HCT116 (cell line): Measurements from ENCODE around the gene SDCCAG8. TPM values are rescaled to one million over a fixed set of nuclear protein-coding genes. Genes with fewer than 3 reads are reported as not detected.

Experiments
- ATAC-seq: fragments of 200-7000 bp; cut with Tn5 transposase; 2 replicates; pipeline ENCODE4 v1.9.1; 2020; ENCODE audit warnings: mild to moderate bottlenecking, moderate library complexity
- BruUV-seq: library from RNA; stranded (reverse); fragments of 400-500 nt; replicated peaks from 2 replicates; lab custom pipeline; 2021; lab: Mats Ljungman, UMichigan
- CTCF ChIA-PET: fragments of 300-600 bp; sonication (Branson Sonifier 250); formaldehyde crosslinking; loops from one replicate; lab custom pipeline; 2021; ENCODE audit warnings: antibody characterized with exemption; lab: Charles Lee
- POLR2A ChIA-PET: fragments of 300-600, 350-600 bp; sonication (Branson Sonifier 250); formaldehyde crosslinking; loops from one replicate; lab custom pipeline; 2021; ENCODE audit warnings: antibody characterized with exemption; lab: Charles Lee
- RAD21 ChIA-PET, 2 experiments: fragments of 300-600 bp; sonication (Branson Sonifier 250); formaldehyde crosslinking; loops; one replicate each; lab custom pipeline; 2023; ENCODE audit warnings: low total read pairs in 2 of 2; ENCODE audit not compliant: uncharacterized antibody in 2 of 2, unreplicated experiment in 2 of 2, low non-redundant PET in 1 of 2; lab: Charles Lee
- DNase-seq: peaks from one replicate; pipeline ENCODE4 v3.0.0-alpha.2; 2010; ENCODE audit warnings: low read depth, low spot score
- H2AFZ ChIP-seq: fragments of 200-600 bp; shearing (Covaris generic), sonication (generic); 2 replicates; pipeline ENCODE4 v1.6.1; 2017; ENCODE audit warnings: low read depth, mixed run types, mixed read lengths, antibody characterized with exemption, low read length; ENCODE audit not compliant: poor library complexity, severe bottlenecking
- H3K27ac ChIP-seq: 2 replicates; pipeline ENCODE4 v1.5.1; 2012; ENCODE audit warnings: low read depth, low read length
- H3K27me3 ChIP-seq: fragments of 200-600 bp; sonication (generic); 2 replicates; pipeline ENCODE4 v1.6.1; 2016; ENCODE audit warnings: mixed run types, low read length, mixed read lengths; ENCODE audit not compliant: insufficient read depth
- H3K36me3 ChIP-seq, 2 experiments: fragments of 200-500 bp in 1 of 2; fragments of 200-600 bp in 1 of 2; sonication (Bioruptor generic) in 1 of 2; sonication (generic) in 1 of 2; 2 replicates each; pipeline versions ENCODE4 v1.5.1 to v1.6.1; 2014 to 2016; ENCODE audit warnings: low read length in 2 of 2, inconsistent platforms in 1 of 2, mixed read lengths in 1 of 2, mixed run types in 1 of 2; ENCODE audit not compliant: insufficient read depth in 2 of 2, control insufficient read depth in 1 of 2
- H3K4me1 ChIP-seq, 2 experiments: fragments of 200-600 bp in 1 of 2; sonication (generic) in 1 of 2; 2 replicates each; pipeline versions ENCODE4 v1.5.1 to v1.6.1; 2012 to 2017; ENCODE audit warnings: low read length in 2 of 2, inconsistent platforms in 1 of 2, mild to moderate bottlenecking in 1 of 2, mixed read lengths in 1 of 2, mixed run types in 1 of 2, moderate library complexity in 1 of 2; ENCODE audit not compliant: insufficient read depth in 2 of 2, control insufficient read depth in 1 of 2
- H3K4me2 ChIP-seq: fragments of 200-600 bp; sonication (generic); 2 replicates; pipeline ENCODE4 v1.6.1; 2017; ENCODE audit warnings: mixed run types, low read length, mixed read lengths
- H3K4me3 ChIP-seq, 2 experiments: fragments of 200-600 bp in 1 of 2; sonication (generic) in 1 of 2; replicated peaks in 1 of 2; 2 replicates each; pipeline ENCODE4 v1.5.1; 2011 to 2016; ENCODE audit warnings: low read length in 2 of 2, control low read depth in 1 of 2, low read depth in 1 of 2, mild to moderate bottlenecking in 1 of 2, mixed read lengths in 1 of 2, mixed run types in 1 of 2
- H3K79me2 ChIP-seq: fragments of 200-600 bp; sonication (generic); 2 replicates; pipeline ENCODE4 v1.6.1; 2017; ENCODE audit warnings: mild to moderate bottlenecking, mixed run types, low read length, moderate library complexity, mixed read lengths; ENCODE audit not compliant: insufficient read depth
- H3K9ac ChIP-seq: fragments of 200-600 bp; sonication (generic); 2 replicates; pipeline ENCODE4 v1.6.1; 2016; ENCODE audit warnings: low read length, mixed read lengths
- H3K9me2 ChIP-seq: fragments of 200-600 bp; sonication (generic), shearing (Covaris generic); 2 replicates; pipeline ENCODE4 v1.6.1; 2017; ENCODE audit warnings: mixed run types, mild to moderate bottlenecking, moderate library complexity; ENCODE audit not compliant: insufficient read depth
- H3K9me3 ChIP-seq, 2 experiments: fragments of 200-500 bp in 1 of 2; fragments of 200-600 bp in 1 of 2; sonication (Bioruptor generic) in 1 of 2; sonication (generic) in 1 of 2; 2 replicates each; pipeline ENCODE4 v1.6.1; 2014 to 2017; ENCODE audit warnings: low read length in 2 of 2, mixed read lengths in 2 of 2, inconsistent platforms in 1 of 2, low read depth in 1 of 2, mild to moderate bottlenecking in 1 of 2, mixed run types in 1 of 2, moderate library complexity in 1 of 2; ENCODE audit not compliant: control insufficient read depth in 1 of 2, insufficient read depth in 1 of 2
- H4K20me1 ChIP-seq: fragments of 200-600 bp; sonication (generic), shearing (Covaris generic); 2 replicates; pipeline ENCODE4 v1.6.1; 2017; ENCODE audit warnings: mixed run types, mild to moderate bottlenecking, moderate library complexity; ENCODE audit not compliant: insufficient read depth
- ELF1 ChIP-seq: IDR thresholded peaks from 2 replicates; pipeline ENCODE4 v1.6.1; 2012; ENCODE audit warnings: low read depth, borderline replicate concordance
- EZH2phosphoT487 ChIP-seq: fragments of 200-600 bp; IDR thresholded peaks from 2 replicates; pipeline ENCODE4 v1.6.1; 2018; ENCODE audit warnings: antibody characterized with exemption, borderline replicate concordance
- FOSL1 ChIP-seq: IDR thresholded peaks from 2 replicates; pipeline ENCODE4 v1.6.1; 2012; ENCODE audit warnings: low read depth
- POLR2A ChIP-seq: IDR thresholded peaks from 2 replicates; pipeline ENCODE4 v1.7.0; 2011; ENCODE audit warnings: borderline replicate concordance; ENCODE audit not compliant: insufficient read depth, insufficient read length; ENCODE audit errors: extremely low read depth
- RAD21 ChIP-seq: IDR thresholded peaks from 2 replicates; pipeline ENCODE4 v1.6.1; 2012; ENCODE audit warnings: low read depth, mild to moderate bottlenecking
- SP1 ChIP-seq: IDR thresholded peaks from 2 replicates; pipeline ENCODE4 v1.6.1; 2012; ENCODE audit warnings: low read depth
- ZFX ChIP-seq: fragments of 450-650 bp; IDR thresholded peaks from 2 replicates; pipeline ENCODE4 v1.6.1; 2017
- intact Hi-C: fragments of 100-400 bp; cut with micrococcal nuclease; formaldehyde crosslinking; loops from 2 replicates; pipeline ENCODE4 v1.10.0; 2022
- total RNA-seq: library from RNA; stranded (reverse); gene quantifications from one replicate; pipeline ENCODE4 v1.2.1, GENCODE V29; 2021; ENCODE audit not compliant: unreplicated experiment
- TF ChIP-seq, protein P1 (sequence below): IDR thresholded peaks from 2 replicates; pipeline ENCODE4 v1.6.1; 2011; ENCODE audit warnings: mild to moderate bottlenecking, low read length, moderate library complexity; ENCODE audit not compliant: insufficient replicate concordance; ENCODE audit errors: extremely low read depth
- TF ChIP-seq, protein P2 (sequence below), 3 experiments: fragments of 200-600 bp in 1 of 3; sonication (generic) in 1 of 3; IDR thresholded peaks in 2 of 3; conservative IDR thresholded peaks in 1 of 3; 2 replicates each; pipeline ENCODE4 v1.5.1; 2012 to 2017; ENCODE audit warnings: low read depth in 2 of 3, low read length in 2 of 3, antibody characterized with exemption in 1 of 3, borderline replicate concordance in 1 of 3, control low read depth in 1 of 3, mild to moderate bottlenecking in 1 of 3, mixed read lengths in 1 of 3, mixed run types in 1 of 3, moderate library complexity in 1 of 3; ENCODE audit not compliant: insufficient read depth in 1 of 3

The SDCCAG8 gene
- total RNA-seq, 1 experiment from 2014 or later: 38.2 TPM

DNA sequence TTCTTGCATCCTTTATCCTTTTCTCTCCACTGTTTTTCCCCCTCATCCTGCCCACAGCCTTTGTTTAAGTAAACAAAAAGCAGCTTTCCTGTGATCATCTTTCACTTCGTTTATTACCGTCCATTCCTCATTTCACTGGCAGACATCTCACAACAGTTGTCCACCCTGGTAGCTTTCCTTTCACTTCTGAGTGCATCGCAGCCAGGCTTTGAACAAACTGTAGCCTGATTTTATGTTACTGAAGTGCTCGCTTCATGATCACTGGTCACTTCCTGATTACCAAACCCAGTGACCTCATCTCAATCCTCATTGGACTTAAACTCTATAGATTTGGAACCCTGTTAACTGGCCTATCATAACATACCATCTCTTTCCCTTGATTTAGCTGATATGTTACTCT lies 67.7 kb downstream of the SDCCAG8 start (continued):
- TF ChIP-seq, protein P1, sequence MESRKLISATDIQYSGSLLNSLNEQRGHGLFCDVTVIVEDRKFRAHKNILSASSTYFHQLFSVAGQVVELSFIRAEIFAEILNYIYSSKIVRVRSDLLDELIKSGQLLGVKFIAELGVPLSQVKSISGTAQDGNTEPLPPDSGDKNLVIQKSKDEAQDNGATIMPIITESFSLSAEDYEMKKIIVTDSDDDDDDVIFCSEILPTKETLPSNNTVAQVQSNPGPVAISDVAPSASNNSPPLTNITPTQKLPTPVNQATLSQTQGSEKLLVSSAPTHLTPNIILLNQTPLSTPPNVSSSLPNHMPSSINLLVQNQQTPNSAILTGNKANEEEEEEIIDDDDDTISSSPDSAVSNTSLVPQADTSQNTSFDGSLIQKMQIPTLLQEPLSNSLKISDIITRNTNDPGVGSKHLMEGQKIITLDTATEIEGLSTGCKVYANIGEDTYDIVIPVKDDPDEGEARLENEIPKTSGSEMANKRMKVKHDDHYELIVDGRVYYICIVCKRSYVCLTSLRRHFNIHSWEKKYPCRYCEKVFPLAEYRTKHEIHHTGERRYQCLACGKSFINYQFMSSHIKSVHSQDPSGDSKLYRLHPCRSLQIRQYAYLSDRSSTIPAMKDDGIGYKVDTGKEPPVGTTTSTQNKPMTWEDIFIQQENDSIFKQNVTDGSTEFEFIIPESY: no peak
- TF ChIP-seq ELF1: no peak
- TF ChIP-seq FOSL1: no peak
- no peak for TF ChIP-seq ZFX
- TF ChIP-seq POLR2A: no peak
- no peak for TF ChIP-seq EZH2phosphoT487

GRCh38 chr1:243325305-243325890 lies 69.6 kb downstream of the SDCCAG8 start:
- Histone ChIP-seq H3K4me1 (no peaks in the 10 kb centered on the region), H2AFZ (no peak overlapping the region), H4K20me1 (no peaks in the 10 kb centered on the region), H3K79me2 (no peaks in the 10 kb centered on the region), H3K4me3 (no peak overlapping the region), H3K9ac (no peak overlapping the region), H3K4me2 (no peak overlapping the region), H3K9me2 (no peaks in the 10 kb centered on the region), H3K27me3 (no peaks in the 10 kb centered on the region), H3K9me3 (no peaks in the 10 kb centered on the region), H3K36me3 (no peaks in the 10 kb centered on the region), H3K27ac (no peak overlapping the region)
- TF ChIP-seq, protein P2, sequence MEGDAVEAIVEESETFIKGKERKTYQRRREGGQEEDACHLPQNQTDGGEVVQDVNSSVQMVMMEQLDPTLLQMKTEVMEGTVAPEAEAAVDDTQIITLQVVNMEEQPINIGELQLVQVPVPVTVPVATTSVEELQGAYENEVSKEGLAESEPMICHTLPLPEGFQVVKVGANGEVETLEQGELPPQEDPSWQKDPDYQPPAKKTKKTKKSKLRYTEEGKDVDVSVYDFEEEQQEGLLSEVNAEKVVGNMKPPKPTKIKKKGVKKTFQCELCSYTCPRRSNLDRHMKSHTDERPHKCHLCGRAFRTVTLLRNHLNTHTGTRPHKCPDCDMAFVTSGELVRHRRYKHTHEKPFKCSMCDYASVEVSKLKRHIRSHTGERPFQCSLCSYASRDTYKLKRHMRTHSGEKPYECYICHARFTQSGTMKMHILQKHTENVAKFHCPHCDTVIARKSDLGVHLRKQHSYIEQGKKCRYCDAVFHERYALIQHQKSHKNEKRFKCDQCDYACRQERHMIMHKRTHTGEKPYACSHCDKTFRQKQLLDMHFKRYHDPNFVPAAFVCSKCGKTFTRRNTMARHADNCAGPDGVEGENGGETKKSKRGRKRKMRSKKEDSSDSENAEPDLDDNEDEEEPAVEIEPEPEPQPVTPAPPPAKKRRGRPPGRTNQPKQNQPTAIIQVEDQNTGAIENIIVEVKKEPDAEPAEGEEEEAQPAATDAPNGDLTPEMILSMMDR (IDR thresholded peaks at IDR 0.05 in 2 of 3, conservative IDR thresholded peaks at IDR 0.05 in 1 of 3; ENCODE audit: borderline replicate concordance in 1 of 3, insufficient read depth in 1 of 3, low read depth in 2 of 3, low read length in 2 of 3): peak; percentile 58 to 75 (median 73)
- TF ChIP-seq SP1 (no peak), RAD21 (peak; percentile 93), EZH2phosphoT487 (no peak)
- intact Hi-C loops: loop anchor here (5.0 to 10.0 kb wide), 5 partner anchors 271 to 1431 kb away; no protein-coding TSS in a partner anchor
- ChIA-PET POLR2A (no interaction called here), CTCF (no interaction called here), RAD21 (no interaction called here)
- peak; percentile 59; the same call in 1 of the 2 replicates for ATAC-seq
- peak; percentile 38 for DNase-seq
- no TSS peak for BruUV-seq
